Retinal pigment epithelial cell (primary cell): ENCODE data around the gene ZNF324B.
"Not testable (repeated sequence)": the region's sequence is repeated elsewhere in the genome, so short reads cannot be mapped to it uniquely, and the experiment has no call there.

Experiments
- DNase-seq: peaks from one replicate; pipeline ENCODE4 v3.0.0-alpha.2; 2010; ENCODE audit warnings: low read depth
- H3K4me3 ChIP-seq: 2 replicates; pipeline ENCODE4 v1.5.1; 2011; ENCODE audit warnings: mild to moderate bottlenecking, low read length, control low read depth, moderate library complexity
- TF ChIP-seq, protein P1 (sequence below): conservative IDR thresholded peaks from 2 replicates; pipeline ENCODE4 v1.5.1; 2011; ENCODE audit warnings: low read depth, low read length, control low read depth, inconsistent platforms

ZNF324B gene

DNA sequence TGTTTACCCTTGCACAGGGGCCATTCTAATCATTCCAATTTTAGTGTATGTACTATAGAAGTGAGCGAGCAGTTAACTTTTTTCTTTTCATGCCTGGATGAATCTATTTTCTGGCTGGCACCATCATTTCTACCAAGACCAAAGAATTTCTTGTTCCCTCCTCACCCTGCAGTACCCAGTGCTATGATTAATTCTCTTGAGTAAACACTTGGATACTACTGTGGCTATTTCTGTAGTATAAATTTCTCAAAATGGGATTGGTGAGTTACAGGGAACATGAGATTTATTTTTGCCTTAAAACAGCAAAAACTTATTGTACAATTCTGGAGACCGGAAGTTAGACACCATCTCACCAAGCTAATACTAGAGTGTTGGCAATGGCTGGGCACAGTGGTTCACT is 32.4 kb downstream of the ZNF324B start:
- H3K4me3 ChIP-seq, result no peak overlapping the region
- TF ChIP-seq, protein P1, sequence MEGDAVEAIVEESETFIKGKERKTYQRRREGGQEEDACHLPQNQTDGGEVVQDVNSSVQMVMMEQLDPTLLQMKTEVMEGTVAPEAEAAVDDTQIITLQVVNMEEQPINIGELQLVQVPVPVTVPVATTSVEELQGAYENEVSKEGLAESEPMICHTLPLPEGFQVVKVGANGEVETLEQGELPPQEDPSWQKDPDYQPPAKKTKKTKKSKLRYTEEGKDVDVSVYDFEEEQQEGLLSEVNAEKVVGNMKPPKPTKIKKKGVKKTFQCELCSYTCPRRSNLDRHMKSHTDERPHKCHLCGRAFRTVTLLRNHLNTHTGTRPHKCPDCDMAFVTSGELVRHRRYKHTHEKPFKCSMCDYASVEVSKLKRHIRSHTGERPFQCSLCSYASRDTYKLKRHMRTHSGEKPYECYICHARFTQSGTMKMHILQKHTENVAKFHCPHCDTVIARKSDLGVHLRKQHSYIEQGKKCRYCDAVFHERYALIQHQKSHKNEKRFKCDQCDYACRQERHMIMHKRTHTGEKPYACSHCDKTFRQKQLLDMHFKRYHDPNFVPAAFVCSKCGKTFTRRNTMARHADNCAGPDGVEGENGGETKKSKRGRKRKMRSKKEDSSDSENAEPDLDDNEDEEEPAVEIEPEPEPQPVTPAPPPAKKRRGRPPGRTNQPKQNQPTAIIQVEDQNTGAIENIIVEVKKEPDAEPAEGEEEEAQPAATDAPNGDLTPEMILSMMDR, result no peak
- DNase-seq, result no peak

DNA sequence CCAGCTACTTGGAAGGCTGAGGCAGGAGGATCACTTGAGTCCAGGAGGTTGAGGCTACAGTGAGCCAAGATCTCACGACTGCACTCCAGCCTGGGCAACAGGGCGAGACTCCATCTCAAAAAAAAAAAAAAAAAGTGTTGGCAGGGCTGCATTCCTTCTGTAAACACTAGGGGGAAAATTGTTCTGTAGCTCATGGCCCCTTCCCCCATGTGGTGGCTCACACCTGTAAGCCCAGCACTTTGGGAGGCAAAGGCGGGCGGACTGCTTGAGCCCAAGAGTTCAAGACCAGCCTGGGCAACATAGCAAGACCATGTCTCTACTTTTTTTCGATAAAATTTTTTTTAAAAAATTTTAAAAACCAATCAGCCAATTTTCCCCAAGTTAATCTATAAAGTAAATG is 32.9 kb downstream of the ZNF324B start:
- TF ChIP-seq, protein P1, result peak; percentile 16
- DNase-seq, H3K4me3 ChIP-seq: not testable (repeated sequence)

DNA sequence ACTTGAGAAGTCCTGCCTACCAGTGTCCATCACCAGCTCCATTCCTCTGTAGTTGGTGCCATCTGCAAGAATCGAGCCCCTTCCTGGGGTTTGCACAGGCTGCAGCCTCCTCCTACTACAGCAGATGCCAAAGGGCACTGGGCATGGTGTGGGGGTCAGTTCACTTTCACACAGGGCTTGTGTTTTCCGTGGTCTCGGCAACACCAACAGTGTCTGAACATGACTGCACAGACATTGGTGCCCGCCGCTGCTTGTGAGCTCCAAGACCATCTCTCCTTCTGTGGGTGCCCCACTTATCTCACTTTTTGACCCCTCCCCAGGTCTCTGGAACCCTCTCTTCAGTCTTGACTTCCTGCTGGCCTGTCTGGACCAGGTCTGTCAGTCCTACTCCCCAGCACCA is 40.0 kb downstream of the ZNF324B start:
- no peak for DNase-seq
- TF ChIP-seq, protein P1, result no peak
- no peak overlapping the region for H3K4me3 ChIP-seq

DNA sequence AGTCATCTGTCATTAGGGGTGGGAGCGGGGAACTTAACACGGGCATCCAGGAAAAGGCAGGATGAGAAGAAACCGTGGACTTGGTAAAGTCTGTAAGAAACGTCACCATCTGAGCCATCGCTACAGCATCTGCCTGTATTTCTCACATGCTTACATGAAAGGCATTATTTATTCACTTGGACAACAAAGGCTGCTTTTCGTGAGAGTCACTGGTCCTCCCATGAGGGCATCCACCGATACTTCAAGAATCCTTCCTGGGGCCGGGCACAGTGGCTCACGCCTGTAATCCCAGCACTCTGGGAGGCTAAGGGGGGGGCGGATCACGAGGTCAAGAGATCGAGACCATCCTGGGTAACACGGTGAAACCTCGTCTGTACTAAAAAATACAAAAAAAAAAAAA is 40.8 kb downstream of the ZNF324B start:
- DNase-seq, result no peak
- H3K4me3 ChIP-seq, result no peak overlapping the region
- TF ChIP-seq, protein P1, result no peak

DNA sequence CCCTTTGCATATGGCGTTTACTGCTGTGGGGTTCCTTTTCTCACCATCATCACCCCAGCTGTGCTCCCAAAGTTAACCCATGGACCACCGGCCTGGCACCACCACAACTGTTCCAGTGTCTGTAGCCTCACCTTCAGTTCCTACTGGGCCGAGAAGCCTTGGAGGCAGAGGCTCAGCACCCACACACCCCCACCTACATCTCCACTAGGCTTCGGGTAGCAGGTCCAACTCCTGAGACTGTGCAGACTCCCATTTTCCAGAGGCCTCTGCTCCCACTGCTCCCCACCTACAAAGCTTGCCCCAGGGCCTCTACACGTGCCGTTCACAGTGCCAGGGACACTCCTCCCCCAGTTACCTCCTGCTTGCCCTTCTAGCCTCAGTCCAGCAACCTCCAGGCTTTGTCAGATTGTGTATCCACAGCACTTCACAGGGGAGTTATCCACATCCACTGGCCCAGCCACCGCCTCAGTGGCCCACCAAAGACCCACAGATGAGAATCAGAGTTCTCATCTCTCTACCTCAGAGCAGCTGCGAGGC is 46.3 kb downstream of the ZNF324B start:
- no peak for DNase-seq
- no peak overlapping the region for H3K4me3 ChIP-seq
- TF ChIP-seq, protein P1, result no peak

DNA sequence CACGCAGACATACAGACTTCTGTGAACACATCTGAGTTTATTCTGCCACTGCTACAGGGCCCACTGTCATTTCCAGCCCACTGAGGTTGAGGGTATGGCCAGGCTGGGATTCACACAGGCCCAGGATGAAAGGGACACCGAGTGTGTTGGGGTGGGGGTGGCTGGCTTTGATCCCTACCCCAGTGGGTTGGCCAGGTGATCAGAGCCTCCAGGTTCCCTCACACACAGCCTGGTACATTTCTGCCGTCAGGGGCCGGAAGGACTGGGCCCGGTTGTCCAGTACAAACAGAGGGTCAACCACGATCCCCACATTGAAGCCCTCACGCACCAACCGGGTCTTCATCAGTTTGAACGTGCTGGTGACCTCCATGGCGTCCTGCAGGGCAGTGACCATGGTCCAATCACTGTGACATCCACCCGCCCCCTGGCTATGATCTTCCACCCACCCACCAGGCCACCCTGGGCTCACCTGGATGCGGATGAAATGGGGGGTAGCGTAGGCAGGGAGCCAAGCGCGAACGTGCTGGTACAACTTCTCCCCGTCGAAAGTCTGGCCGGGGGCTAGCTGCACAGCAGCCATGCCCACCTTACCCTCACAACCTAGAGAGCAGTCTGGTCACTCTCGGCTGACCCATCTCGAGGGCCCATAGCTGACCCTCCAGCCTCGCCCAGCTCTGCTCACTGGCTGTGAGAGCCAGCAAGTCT is 47.0 kb downstream of the ZNF324B start:
- peak overlapping the region; percentile 51 for H3K4me3 ChIP-seq
- no peak for DNase-seq
- TF ChIP-seq, protein P1, result no peak

DNA sequence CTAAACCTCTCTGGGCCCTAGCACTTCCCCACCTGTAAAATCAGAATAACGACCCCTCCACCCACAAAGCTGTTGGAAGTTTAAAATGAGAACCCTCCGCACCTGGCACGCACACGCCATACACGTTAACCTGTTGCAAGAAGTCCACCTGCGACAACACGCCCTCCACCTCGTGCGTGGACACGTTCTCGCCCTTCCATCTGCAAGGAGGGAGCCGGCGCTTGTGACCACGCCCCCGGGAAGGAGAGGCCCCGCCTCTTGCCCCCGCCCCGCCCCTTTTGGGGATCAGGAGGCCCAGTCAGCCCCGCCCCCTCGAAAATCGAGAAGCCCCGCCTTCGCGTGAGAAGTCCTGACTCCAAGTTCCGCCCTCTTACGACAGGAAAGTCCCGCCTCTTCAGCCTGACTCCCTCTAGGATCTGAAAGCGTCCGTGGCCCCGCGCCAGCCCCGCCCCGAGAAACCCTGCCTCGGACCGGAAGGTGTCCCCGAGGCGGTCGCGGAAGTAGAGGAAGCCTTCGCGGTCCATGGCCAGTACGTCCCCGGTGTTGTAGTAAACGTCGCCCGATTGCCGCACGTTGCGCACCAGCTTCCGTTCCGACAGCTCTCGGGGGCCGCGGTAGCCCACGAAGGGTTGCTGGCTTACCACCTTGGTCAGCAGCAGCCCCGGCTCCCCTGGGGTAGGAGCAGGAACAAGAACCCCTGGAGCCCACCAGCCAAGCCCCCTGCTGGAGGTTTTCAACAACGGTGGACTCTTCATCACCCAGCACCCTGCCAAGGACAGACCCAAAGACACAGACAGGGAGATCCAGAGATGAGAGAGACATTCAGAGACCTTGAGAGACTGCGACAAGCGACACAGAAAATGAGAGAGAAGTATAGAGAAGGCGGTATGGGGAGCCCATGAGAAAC is 47.9 kb downstream of the ZNF324B start:
- TF ChIP-seq, protein P1, result peak; percentile 56
- H3K4me3 ChIP-seq, result peak overlapping the region; percentile 63
- peak; percentile 91 for DNase-seq
